IPS-NIHi7 (cell line): ENCODE measurements around the gene PDZD7.

Experiments
- DNase-seq: peaks from one replicate; pipeline ENCODE4 v3.0.0; 2012; ENCODE audit warnings: mixed read lengths; ENCODE audit errors: extremely low spot score

Gene PDZD7

DNA sequence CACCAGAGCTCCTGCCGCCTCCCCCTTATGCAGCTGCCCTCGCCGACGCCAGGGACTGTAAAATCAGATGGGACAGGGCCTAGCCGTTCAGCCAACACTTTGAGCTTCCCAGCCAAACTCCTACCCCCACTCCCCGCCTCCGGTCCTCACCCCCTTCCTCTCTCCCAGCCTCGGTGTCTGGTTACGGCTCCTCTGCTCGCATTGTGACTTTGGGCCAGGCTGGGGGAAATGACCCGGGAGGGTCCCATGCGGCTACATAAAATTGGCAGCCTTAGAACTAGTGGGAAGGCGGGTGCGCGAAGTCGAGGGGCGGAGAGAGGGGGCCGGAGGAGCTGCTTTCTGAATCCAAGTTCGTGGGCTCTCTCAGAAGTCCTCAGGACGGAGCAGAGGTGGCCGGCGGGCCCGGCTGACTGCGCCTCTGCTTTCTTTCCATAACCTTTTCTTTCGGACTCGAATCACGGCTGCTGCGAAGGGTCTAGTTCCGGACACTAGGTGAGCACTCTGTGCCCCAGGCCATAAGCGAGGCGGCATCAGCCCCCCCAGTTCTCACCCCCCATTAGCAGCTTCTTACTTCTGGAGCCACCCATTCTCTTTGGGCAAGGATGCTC lies 30.8 kb upstream of the PDZD7 start, which contains the start of gene KAZALD1:
Gene KAZALD1 (plus strand): TSS at position 366 of the 608 bp plus-strand sequence. CDS start 604 bp downstream, outside the sequence.
- DNase-seq = peak; percentile 59

DNA sequence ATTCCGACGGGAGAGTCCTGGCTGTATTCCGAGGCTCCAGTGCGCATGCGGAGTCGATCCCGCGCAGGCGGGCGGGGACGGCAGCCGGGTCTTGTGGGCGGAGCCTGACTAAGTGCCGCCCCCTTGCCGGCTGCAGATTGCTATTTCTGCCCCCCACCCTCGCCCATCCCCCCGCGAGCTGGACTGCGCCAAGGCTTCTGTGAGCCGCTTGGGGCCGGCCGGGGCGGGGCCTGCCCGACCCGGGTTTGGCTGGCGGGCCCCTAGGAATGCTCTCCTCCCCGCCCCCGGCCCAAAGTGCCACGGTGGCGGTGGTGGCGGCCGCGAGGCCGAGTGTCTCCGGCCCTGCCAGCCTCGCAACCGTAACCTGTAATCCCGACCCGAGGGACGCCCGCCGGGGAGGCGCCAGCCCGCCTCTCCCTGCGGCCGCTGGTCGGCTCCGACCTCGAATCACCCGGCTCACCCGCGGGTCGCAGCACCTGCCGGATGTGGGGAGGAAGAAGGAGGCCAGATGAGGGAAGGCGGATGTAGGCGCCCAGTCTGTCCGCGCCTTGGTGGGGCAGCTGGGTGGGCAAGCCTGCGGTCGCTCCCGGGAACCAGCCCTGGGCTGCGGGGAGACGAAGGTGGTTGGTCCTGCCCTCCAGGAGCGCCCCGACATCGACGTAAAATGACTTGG lies 30.2 kb upstream of the PDZD7 start:
- peak; percentile 93 for DNase-seq

DNA sequence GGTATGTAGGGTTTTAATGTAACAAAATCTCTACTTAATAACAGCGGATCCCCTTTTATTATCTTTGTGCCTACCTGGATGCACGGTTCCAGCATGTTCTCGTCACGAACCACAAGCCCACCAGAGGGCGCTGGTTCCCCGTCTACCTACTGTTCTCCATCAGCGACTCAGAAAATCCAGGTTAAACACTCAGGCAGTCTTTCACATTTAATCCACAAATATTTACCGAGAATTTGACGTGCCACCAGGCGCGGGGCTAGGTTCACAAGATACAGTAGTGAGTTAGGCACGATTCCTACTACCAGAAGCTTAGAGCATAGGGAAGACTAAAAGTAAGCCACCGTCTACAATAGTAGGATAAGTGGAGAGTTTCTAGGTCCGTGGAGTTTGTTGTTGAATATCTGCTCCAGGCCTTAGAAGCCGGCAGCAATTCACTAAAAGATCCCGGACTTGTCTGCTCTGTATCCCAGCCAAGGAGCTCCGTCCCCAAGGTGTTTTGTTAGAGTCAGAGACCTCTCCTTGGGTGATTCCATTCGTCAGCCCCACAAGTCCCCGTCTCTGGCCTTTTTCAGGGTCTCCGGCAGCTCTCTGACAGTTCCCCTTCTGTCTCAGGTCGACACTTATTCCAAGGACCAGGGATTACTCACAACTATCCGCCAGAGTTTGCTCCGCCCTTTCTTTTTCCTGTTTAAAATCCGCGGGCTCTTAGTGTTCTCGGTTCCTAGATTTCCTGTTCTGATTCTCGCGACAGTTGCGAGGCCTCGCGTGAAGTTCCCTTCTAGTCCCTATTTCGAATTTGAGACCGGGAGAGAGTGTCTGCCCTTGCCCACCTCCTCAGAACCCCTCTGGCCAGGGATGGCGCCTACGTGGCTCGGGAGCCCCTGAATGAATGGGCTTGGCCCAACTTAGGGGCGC lies 29.4 kb upstream of the PDZD7 start:
- peak; percentile 78 for DNase-seq

DNA sequence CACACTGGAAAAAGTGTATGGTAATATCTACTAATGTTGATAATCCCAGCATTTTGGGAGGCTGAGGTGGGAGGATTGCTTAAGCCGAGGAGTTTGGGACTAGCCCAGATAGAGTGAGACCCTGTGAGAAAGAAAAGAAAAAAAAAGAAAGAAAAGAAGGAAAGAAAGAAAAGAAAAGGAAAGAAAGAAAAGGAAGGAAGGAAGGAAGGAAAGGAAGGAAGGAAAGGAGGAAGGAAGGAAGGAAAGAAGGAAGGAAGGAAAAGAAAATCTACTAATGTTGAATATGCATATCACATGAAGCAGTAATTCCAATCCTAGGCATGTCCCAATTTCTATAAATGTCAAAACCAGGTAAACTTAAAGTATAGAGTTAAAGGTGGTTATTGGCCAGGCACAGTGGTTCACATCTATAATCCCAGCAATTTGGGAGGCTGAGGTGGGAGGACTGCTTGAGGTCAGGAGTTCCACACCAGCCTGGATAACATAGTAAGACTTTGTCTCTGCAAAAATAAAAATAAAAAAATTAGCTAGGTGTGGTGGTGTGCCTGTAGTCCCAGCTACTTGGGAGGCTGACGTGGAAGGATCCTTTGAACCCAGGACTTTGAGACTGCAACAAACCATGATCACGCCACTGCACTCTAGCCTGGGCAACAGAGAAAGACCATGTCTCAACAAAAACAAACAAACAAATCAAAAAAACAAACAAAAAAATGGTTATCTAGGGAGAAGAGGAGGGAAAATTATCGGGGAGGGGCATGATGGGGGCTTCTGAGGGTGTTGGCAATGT lies 25.6 kb upstream of the PDZD7 start:
- no peak for DNase-seq

DNA sequence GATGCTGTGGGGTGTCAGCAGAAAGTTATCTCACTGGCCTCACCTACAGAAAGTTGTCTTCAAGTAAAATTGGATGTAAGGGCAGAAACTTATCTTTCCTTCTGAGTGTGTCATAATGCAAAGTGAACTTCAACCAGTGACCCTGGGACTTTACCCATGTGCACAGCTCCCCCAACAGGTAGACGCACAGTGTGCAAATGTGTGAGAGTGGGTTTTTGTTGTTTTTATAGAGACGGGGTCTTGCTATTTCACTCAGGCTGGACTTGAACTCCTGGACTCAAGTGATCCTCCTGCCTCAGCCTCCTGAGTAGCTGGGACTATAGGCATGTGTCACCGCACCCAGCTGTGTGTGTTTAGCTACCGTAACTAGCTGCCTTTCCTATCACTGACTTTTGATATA lies 24.5 kb upstream of the PDZD7 start:
- no peak for DNase-seq

DNA sequence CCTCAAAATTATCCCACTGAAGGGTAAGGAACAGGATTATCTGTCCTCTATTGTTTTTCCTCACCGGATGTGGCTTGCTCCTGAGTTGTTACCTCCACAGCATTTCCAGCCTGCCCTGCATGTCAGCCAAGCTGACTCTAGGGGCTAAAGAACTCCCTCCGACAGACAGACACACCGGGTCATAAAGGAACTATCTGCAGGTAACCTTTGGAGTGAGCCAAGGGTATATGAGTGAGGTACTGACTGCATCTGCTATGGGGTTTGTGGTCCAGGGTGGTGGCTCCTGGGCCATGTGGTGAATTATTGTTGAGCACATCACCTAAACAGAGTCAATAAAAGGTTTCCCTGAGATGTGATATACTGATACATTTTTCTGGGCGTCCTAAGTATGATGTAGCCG lies 23.9 kb upstream of the PDZD7 start:
- DNase-seq = no peak

DNA sequence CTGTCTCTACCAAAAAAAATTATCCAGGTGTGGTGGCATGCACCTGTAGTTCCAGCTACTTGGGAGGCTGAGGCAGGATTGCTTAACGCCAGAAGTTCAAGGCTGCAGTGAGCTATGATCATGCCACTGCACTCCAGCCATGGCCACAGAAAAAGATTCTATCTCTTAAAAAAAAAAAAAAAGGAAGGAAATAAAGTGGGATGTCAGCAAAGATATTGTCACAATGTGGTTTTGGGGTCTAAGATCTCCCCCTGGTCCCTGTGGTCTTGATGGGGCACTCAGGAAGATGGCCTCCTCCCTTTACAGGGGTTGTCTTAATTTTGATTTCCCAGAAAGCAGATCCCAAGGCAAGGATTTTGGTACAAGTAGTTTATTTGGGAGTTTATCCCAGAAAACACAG lies 23.4 kb upstream of the PDZD7 start:
- no peak for DNase-seq

DNA sequence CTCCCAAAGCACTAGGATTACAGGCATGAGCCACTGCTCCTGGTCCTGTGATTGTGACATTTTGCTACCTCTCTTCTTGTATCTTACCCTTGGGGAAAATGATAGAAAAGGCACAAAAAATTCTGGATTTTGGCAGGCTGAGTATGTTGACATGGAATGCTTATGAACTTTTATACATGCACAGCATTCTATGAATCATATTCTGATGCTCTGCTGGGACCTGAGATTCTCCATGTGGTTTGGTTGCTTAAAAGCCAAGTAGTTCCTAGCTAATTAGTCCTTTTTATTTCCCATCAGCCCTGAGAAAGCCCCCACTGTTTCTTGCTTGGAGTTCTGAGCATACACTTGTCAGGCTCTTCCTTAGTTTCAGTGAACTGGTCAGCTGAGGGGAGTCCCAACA lies 22.6 kb upstream of the PDZD7 start:
- DNase-seq = no peak

DNA sequence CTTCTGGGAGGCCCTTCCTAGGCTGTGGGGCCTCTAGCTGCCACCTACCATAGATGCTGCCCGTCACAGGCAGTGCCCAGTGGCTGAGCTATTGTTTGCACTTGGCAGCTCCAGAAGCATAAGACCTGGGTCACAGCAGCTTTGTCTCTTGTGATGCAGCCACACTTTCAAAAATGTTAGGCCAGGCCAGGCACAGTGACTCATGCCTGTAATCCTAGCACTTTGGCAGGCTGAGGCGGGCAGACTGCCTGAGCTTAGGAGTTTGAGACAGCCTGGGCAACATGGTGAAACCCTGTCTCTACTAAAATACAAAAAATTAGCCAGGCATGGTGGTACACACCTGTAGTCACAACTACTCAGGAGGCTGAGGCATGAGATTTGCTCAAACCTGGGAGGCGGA lies 21.4 kb upstream of the PDZD7 start:
- DNase-seq = no peak

DNA sequence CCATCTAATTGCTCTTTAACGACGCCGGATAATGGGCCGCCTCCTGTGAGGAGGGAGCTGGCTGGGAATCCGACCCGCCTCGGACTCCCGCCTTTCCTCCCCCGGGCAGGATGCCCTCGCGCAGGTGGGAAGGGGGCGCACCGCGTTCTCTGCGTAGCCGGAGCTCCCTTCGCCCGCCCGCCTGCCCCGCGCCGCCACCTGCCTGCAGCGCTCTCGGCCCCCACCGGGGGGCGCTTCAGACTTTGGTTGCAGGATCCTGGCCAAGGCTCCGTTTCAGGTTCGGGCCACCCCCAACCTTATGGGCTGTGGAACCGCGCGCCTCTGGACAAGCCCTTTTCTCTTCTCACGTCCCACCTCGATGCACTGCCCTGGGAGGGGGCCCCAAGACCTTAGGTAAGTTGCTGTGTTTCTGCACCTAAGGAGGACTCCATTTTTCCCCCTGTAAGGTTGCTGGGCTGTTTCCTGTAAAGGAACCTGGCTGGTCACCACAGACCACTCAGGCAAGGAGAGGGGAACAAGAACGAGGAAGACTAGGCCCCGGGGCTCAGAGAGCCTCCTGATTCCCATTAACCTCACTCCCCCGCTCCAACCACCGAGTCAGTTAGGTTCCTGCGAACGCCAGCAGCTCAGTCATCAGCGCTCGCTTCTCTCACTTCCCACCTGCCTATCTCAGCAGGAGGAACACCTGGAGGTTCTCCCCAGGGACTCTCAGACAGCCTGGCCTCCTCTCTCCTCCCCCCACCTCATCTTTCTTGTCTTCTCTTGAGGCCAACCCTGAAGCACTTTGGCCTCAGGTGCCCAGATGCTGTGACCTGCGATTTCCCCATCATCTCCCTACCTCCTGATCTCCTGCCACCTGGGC lies 19.5 kb upstream of the PDZD7 start:
- DNase-seq = peak; percentile 77

DNA sequence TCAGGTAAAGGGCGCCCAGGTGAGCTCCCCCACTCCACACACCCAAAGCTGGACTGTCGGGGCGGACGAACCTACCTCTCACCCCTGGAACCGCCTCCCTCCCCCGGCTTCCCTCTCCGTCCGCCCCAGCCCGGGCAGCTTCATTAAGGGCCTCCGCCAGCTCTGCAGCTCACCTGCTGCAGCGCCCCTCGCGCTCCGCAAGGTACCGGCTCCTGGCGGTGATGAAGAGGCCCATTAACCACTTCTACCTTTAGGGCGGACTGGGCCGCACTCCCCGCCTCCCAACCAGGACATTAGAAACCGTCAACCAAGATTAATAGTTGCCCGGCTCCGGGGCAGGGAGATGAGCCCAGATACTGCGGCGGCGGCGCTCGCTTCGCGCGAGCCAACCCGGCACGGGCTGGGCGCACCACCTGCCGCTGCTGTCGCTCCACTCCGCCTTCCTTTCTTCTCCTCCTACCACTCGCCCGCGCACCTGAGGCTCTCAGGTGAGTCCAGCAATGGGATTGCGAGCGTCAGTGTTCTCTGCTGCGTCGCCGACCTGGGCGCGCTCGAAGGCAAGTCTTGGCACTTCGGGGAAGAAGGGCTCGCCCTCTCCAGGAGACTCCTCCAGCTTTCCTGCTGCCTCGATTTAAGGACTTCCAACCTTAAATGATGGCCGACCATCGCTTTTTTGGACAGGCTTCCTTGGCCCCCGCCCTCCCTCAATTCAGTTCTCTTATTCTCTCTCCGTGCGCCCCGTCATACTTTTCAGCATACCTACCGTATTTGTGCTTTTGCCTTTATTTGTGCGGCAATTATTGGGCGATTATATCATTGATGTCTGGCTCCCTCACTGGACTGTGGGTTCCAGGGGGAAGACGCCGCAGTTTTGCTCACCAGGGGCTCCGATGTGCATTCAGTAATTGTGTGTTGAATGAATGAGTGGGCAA lies 17.3 kb upstream of the PDZD7 start:
- peak; percentile 66 for DNase-seq

DNA sequence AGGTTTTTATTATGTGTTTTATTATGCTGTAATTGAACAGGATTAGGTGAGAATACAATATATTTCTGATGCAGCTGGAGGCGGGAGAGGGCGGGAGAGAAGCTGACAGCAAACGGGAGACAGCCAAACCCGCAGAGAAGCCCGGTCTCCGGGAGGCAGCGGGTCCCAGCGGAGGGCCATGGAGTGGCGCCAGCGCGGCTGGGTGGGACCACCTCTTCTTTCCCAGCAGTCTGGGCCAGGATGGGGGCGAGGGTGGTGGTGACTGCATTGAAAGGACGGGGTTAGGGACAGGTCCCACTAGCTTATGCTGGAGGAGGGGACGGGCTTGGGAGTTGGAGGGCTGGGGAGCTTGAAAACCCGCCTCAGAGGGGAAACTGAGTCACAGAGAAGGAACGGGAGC lies 16.3 kb upstream of the PDZD7 start:
- DNase-seq = no peak

DNA sequence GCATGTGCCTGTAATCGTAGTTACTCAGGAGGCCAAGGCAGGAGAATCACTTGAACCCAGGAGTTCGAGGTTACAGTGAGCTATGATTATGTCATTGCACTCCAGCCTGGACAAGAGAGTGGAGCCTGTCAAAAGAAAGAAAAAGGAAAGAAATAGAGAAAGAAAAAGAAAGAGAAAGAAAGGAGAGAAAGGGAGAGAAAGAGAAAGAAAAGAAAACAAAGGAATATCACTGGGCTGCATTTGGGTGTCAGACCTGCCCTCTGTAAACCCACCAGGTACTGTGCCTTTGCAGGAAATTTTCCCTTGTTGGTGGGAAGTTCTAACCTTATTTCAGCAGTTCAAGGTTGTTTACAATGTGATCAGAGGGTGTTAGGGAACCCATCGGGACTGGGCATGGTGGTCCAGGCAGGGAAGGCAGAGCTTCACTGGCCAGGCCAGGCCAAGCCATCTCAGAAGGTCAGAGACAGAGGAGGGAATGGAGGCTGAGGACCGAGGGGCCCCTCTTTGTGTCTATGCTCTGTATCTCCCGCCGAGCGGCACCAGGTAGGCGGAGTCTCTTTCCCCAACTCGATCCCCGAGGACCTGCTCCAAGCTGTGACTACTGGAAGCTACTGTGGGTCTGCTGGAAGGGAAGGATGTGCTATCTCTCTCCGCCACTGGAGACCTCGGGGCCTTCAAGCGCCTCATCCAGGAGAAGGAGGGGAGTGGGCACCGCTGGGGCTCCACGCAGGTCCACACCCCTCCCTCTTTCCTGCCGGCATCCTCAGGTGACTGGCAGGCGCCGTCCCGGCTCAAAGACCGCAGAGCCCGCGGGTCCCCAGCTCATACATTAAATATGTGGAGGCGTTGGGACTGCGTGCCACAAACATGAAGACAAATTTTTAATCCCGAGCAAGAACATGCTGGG lies 15.7 kb upstream of the PDZD7 start:
- no peak for DNase-seq

DNA sequence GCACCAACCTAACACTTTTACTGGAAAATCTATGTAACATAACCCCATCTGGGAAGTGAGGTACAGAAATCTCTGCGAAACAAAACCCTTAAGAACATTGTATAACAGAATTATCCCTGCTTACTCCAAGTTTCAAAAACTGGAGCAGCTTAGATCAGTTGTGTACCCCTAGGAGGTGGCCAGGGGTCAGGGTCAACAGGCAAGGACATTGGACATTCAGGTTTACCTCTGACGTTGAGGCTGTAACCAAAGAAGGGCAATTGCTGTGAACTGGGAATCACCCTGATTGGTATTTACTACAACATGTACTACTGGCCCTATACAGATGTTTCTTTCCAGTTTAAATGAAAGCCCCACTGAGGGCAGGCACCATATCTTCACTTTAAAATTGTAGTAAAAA lies 13.2 kb upstream of the PDZD7 start:
- DNase-seq = no peak

DNA sequence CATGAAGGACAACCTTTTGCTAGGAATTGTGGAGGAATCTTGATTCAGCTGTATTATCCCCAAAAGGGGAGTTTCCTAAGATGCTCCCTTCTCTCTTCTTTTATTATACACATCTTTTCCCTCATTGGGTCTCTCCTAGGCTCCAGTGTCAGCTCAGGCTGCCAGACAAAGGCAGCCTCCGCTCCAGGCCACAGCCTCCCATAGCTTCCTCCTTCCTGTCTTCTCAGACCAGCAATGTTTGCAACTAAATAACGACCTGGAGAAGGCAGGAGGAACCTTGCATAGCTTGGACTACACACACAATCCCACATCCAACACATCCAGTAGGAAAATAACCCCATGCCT lies 12.4 kb upstream of the PDZD7 start:
- no peak for DNase-seq

DNA sequence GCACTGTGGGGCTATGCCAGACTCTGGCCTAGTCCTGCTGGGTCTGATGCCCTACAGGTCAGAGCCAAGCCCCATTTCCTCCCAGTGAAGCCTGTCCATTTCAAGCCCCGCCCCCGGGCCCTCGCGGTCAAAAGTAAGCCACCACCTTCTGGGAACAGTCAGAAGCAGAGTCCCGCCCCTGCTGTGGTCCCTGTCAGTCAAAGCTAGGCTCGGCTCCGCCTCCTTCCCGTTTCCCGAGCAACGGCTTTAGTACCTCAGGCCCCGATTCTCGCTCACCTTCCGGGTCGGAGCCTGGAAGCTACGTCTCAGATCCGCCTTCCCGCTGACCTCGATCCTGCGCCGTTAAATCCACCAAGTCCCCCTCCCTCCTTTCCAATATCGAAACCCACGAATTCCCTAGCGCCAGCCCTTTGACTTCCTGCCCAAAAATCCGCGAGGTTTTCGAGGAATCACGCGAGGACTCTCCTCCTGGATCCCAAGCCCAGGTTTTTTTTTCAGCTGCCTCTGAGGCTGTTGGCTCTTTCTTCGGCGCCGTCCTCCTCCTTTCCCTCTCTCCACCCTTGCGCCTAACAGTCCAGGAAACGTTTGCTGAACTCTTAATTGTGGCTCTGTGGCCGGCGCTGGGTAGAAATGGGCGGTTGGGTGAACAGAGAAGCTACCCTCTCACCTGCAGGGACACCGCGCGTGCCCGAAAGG lies 11.9 kb upstream of the PDZD7 start:
- DNase-seq = peak; percentile 93

DNA sequence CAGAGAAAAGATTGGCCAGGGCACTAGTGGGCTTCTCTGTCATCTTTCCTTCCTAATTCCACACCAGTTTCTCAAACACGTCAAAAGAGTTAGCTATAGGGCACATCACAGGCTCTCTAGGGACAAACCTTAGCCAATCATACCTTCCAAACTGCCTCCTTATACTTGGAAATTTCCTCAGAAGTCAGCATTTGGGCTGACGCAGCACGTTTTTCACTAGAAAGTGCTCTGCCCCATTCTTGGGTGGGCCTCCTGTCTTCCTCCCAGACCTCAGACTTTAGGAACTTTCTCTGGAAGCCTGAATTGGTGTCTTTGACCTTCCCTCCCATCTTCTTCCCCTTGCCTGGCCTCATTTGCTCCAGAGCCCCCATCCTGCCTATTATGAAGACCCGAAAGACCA lies 11.2 kb upstream of the PDZD7 start:
- no peak for DNase-seq

DNA sequence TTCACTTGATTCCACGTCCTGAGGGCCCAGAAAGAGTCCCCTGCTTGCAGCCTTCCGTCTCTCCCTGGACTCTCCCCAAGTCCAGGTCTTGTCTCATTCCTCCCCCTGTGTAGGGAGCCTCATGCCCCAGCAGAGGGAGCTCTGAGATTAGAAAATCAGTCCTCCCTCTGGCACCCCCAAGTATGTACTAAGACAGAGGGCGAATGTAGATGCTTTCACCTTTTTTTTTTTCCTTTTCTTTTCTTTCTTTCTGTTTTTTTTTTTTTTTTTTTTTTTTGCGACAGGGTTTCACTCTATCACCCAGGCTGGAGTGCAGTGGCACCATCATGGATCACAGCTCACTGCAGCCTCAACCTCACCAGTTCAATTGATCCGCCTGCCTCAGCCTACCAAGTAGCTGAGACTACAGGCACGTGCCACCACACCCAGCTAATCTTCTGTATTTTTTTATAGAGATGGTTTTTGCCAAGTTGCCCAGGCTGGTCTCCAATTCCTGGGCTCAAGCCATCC lies 10.4 kb upstream of the PDZD7 start:
- peak; percentile 80 for DNase-seq
